GM12878 (cell line): ENCODE measurements around the gene VTI1A.

Experiments used
- MTA3 ChIP-seq: IDR thresholded peaks from 2 replicates; pipeline ENCODE4 v1.6.1; 2012; ENCODE audit warnings: low read length, inconsistent platforms, borderline replicate concordance
- NFYB ChIP-seq: IDR thresholded peaks from 2 replicates; pipeline ENCODE4 v1.6.1; 2011; ENCODE audit warnings: low read depth, mild to moderate bottlenecking, low read length, improper control_type of control experiment, moderate library complexity; ENCODE audit not compliant: insufficient read depth
- POLR2AphosphoS5 ChIP-seq: IDR thresholded peaks from 2 replicates; pipeline ENCODE4 v1.6.1; 2011; ENCODE audit warnings: mild to moderate bottlenecking, low read length, inconsistent platforms
- ZNF384 ChIP-seq: IDR thresholded peaks from 2 replicates; pipeline ENCODE4 v1.6.1; 2012; ENCODE audit warnings: low read depth, mild to moderate bottlenecking, low read length, improper control_type of control experiment, borderline replicate concordance

GRCh38 chr10:112498806-112499205 lies 51.8 kb downstream of the VTI1A start:
- TF ChIP-seq ZNF384 (no peak), MTA3 (no peak), POLR2AphosphoS5 (no peak), NFYB (no peak)
